ENCODE data around the gene CREB3.

DNA sequence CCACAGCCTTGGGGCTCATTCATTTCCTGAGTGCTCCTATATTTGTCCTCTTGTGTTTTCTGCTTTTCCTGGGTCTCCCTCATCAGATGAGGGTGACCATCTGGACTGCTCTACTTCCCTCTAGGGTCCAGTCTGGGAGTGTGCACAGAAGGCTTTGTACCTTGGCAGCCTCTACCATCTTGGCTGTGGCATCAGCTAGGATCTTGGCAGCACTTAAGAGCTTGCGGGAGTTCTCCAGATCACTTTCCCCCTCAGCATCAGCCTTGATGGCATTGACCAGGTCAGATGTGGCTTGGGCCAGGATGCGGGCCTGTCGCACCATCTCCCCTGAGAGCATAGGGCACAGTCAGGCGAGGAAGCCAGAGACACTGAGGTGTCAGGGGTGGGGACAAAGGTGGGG lies 16.2 kb upstream of the CREB3 start:
- no peak for TF ChIP-seq YY1 (IDR thresholded peaks at IDR 0.05; ENCODE audit: borderline replicate concordance in 1 of 3, control insufficient read depth in 1 of 3, extremely low read depth in 1 of 3, insufficient read depth in 3 of 3, insufficient read length in 1 of 3, insufficient replicate concordance in 2 of 3, low read depth in 1 of 3, low read length in 2 of 3)
- TF ChIP-seq STAT6 (CRISPR knock-in tag; IDR thresholded peaks at IDR 0.05): no peak
- TF ChIP-seq, protein P1, sequence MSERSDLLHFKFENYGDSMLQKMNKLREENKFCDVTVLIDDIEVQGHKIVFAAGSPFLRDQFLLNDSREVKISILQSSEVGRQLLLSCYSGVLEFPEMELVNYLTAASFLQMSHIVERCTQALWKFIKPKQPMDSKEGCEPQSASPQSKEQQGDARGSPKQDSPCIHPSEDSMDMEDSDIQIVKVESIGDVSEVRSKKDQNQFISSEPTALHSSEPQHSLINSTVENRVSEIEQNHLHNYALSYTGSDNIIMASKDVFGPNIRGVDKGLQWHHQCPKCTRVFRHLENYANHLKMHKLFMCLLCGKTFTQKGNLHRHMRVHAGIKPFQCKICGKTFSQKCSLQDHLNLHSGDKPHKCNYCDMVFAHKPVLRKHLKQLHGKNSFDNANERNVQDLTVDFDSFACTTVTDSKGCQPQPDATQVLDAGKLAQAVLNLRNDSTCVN (CRISPR knock-in tag; IDR thresholded peaks at IDR 0.05): no peak
- TF ChIP-seq MYC (IDR thresholded peaks at IDR 0.05; ENCODE audit: low read depth, low read length): no peak
- TF ChIP-seq MYC (CRISPR knock-in tag; IDR thresholded peaks at IDR 0.05; ENCODE audit: borderline replicate concordance, low read depth): no peak
- TF ChIP-seq, protein P2, sequence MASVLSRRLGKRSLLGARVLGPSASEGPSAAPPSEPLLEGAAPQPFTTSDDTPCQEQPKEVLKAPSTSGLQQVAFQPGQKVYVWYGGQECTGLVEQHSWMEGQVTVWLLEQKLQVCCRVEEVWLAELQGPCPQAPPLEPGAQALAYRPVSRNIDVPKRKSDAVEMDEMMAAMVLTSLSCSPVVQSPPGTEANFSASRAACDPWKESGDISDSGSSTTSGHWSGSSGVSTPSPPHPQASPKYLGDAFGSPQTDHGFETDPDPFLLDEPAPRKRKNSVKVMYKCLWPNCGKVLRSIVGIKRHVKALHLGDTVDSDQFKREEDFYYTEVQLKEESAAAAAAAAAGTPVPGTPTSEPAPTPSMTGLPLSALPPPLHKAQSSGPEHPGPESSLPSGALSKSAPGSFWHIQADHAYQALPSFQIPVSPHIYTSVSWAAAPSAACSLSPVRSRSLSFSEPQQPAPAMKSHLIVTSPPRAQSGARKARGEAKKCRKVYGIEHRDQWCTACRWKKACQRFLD (CRISPR knock-in tag; IDR thresholded peaks at IDR 0.05): no peak
- TF ChIP-seq U2AF1 (optimal IDR thresholded peaks at IDR 0.05; ENCODE audit: low read depth, low read length): no peak
- TF ChIP-seq BACH1 (tag; IDR thresholded peaks at IDR 0.05): no peak
- no peak for TF ChIP-seq MTA2 (IDR thresholded peaks at IDR 0.05; ENCODE audit: low read depth)
- TF ChIP-seq, protein P3, sequence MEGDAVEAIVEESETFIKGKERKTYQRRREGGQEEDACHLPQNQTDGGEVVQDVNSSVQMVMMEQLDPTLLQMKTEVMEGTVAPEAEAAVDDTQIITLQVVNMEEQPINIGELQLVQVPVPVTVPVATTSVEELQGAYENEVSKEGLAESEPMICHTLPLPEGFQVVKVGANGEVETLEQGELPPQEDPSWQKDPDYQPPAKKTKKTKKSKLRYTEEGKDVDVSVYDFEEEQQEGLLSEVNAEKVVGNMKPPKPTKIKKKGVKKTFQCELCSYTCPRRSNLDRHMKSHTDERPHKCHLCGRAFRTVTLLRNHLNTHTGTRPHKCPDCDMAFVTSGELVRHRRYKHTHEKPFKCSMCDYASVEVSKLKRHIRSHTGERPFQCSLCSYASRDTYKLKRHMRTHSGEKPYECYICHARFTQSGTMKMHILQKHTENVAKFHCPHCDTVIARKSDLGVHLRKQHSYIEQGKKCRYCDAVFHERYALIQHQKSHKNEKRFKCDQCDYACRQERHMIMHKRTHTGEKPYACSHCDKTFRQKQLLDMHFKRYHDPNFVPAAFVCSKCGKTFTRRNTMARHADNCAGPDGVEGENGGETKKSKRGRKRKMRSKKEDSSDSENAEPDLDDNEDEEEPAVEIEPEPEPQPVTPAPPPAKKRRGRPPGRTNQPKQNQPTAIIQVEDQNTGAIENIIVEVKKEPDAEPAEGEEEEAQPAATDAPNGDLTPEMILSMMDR (IDR thresholded peaks at IDR 0.05 in 2 of 3, conservative IDR thresholded peaks at IDR 0.05 in 1 of 3; ENCODE audit: insufficient read depth in 2 of 3, low read depth in 1 of 3, low read length in 3 of 3): no peak
- no peak for TF ChIP-seq ARID2 (IDR thresholded peaks at IDR 0.05)
- no peak for TF ChIP-seq BDP1 (IDR thresholded peaks at IDR 0.05; ENCODE audit: insufficient read depth, insufficient read length)
- no peak for TF ChIP-seq AFF4 (CRISPR knock-in tag; IDR thresholded peaks at IDR 0.05)
